ENCODE measurements around the gene TRIM8.
"Not testable (repeated sequence)": the region's sequence is repeated elsewhere in the genome, so short reads cannot be mapped to it uniquely, and the experiment has no call there.

The TRIM8 gene

GRCh38 chr10:102667411-102667810 lies 23.1 kb downstream of the TRIM8 start:
- peak in 2 of 3 donors; percentile 59 to 69 for DNase-seq
- H3K9me3 ChIP-seq (ENCODE audit: control extremely low read depth in 1 of 5, control insufficient read depth in 4 of 5, insufficient read depth in 2 of 5, low read depth in 1 of 5, low read length in 4 of 5); H3K36me3 ChIP-seq (ENCODE audit: control insufficient read depth in 4 of 4, insufficient read depth in 4 of 4, low read length in 3 of 4); H3K27ac ChIP-seq (ENCODE audit: insufficient read depth in 1 of 2, low read depth in 1 of 2, low read length in 2 of 2, poor library complexity in 1 of 2, severe bottlenecking in 2 of 2); H3K4me3 ChIP-seq (ENCODE audit: control insufficient read depth in 1 of 7, extremely low read depth in 1 of 7, insufficient read depth in 4 of 7, low read depth in 2 of 7, low read length in 6 of 7); H3K27me3 ChIP-seq (replicated peaks in 2 of 5; ENCODE audit: control insufficient read depth in 4 of 5, insufficient read depth in 5 of 5, low read length in 4 of 5); POLR2A ChIA-PET: not testable (repeated sequence)
- 60% methylated on average over 1 of the region's 4 CpGs for WGBS (ENCODE audit: insufficient coverage)
- peaks cover 0 to 26% (median 7%) of the 10 kb centered on the region in 4 experiments for H3K4me1 ChIP-seq (ENCODE audit: control extremely low read depth in 1 of 4, control insufficient read depth in 4 of 4, insufficient read depth in 4 of 4, low read length in 3 of 4)
- CTCF ChIA-PET: interaction anchor here (0.9 to 1.3 kb wide), 4 partner anchors 10 to 46 kb away, joined by 3 to 4 read pairs (median 4); no protein-coding TSS in a partner anchor

GRCh38 chr10:102668326-102669107 lies 24.2 kb downstream of the TRIM8 start:
- CTCF ChIA-PET: interaction anchor here (0.6 to 2.5 kb wide), 12 partner anchors 10 to 57 kb away, joined by 3 to 12 read pairs (median 4); partner anchors contain the start of gene TRIM8
- 90% methylated on average over 9 of the region's 10 CpGs for WGBS (ENCODE audit: insufficient coverage)
- DNase-seq: no peak
- Histone ChIP-seq H3K9me3 (ENCODE audit: control extremely low read depth in 1 of 5, control insufficient read depth in 4 of 5, insufficient read depth in 2 of 5, low read depth in 1 of 5, low read length in 4 of 5) (no peaks in the 10 kb centered on the region), H3K36me3 (ENCODE audit: control insufficient read depth in 4 of 4, insufficient read depth in 4 of 4, low read length in 3 of 4) (no peaks in the 10 kb centered on the region), H3K4me1 (ENCODE audit: control extremely low read depth in 1 of 4, control insufficient read depth in 4 of 4, insufficient read depth in 4 of 4, low read length in 3 of 4) (peaks cover 2 to 36% (median 16%) of the 10 kb centered on the region in 4 experiments), H3K27ac (ENCODE audit: insufficient read depth in 1 of 2, low read depth in 1 of 2, low read length in 2 of 2, poor library complexity in 1 of 2, severe bottlenecking in 2 of 2) (no peak overlapping the region), H3K27me3 (replicated peaks in 2 of 5; ENCODE audit: control insufficient read depth in 4 of 5, insufficient read depth in 5 of 5, low read length in 4 of 5) (no peaks in the 10 kb centered on the region), H3K4me3 (ENCODE audit: control insufficient read depth in 1 of 7, extremely low read depth in 1 of 7, insufficient read depth in 4 of 7, low read depth in 2 of 7, low read length in 6 of 7) (no peak overlapping the region)
- POLR2A ChIA-PET: no interaction called here

GRCh38 chr10:102669206-102670064 lies 25.2 kb downstream of the TRIM8 start:
- Histone ChIP-seq H3K4me3 (ENCODE audit: control insufficient read depth in 1 of 7, extremely low read depth in 1 of 7, insufficient read depth in 4 of 7, low read depth in 2 of 7, low read length in 6 of 7) (no peak overlapping the region), H3K4me1 (ENCODE audit: control extremely low read depth in 1 of 4, control insufficient read depth in 4 of 4, insufficient read depth in 4 of 4, low read length in 3 of 4) (peaks cover 5 to 45% (median 25%) of the 10 kb centered on the region in 4 experiments), H3K9me3 (ENCODE audit: control extremely low read depth in 1 of 5, control insufficient read depth in 4 of 5, insufficient read depth in 2 of 5, low read depth in 1 of 5, low read length in 4 of 5) (no peaks in the 10 kb centered on the region), H3K36me3 (ENCODE audit: control insufficient read depth in 4 of 4, insufficient read depth in 4 of 4, low read length in 3 of 4) (no peaks in the 10 kb centered on the region), H3K27ac (ENCODE audit: insufficient read depth in 1 of 2, low read depth in 1 of 2, low read length in 2 of 2, poor library complexity in 1 of 2, severe bottlenecking in 2 of 2) (no peak overlapping the region), H3K27me3 (replicated peaks in 2 of 5; ENCODE audit: control insufficient read depth in 4 of 5, insufficient read depth in 5 of 5, low read length in 4 of 5) (no peaks in the 10 kb centered on the region)
- ChIA-PET POLR2A (interaction anchor here (0.5 to 1.6 kb wide), 4 partner anchors 8 to 23 kb away, joined by 3 to 5 read pairs (median 3); no protein-coding TSS in a partner anchor), CTCF (interaction anchor here (0.6 to 2.5 kb wide), 15 partner anchors 8 to 74 kb away, joined by 3 to 13 read pairs (median 4); partner anchors contain the start of gene TRIM8)
- WGBS (ENCODE audit: insufficient coverage): 90% methylated on average over 6 of the region's 7 CpGs
- peak in 1 of 3 donors; percentile 39 for DNase-seq

- Histone ChIP-seq H3K4me3 (ENCODE audit: control insufficient read depth in 1 of 7, extremely low read depth in 1 of 7, insufficient read depth in 4 of 7, low read depth in 2 of 7, low read length in 6 of 7) (no peak overlapping the region), H3K36me3 (ENCODE audit: control insufficient read depth in 4 of 4, insufficient read depth in 4 of 4, low read length in 3 of 4) (no peaks in the 10 kb centered on the region), H3K9me3 (ENCODE audit: control extremely low read depth in 1 of 5, control insufficient read depth in 4 of 5, insufficient read depth in 2 of 5, low read depth in 1 of 5, low read length in 4 of 5) (no peaks in the 10 kb centered on the region), H3K27me3 (replicated peaks in 2 of 5; ENCODE audit: control insufficient read depth in 4 of 5, insufficient read depth in 5 of 5, low read length in 4 of 5) (no peaks in the 10 kb centered on the region), H3K4me1 (ENCODE audit: control extremely low read depth in 1 of 4, control insufficient read depth in 4 of 4, insufficient read depth in 4 of 4, low read length in 3 of 4) (peaks cover 13 to 53% (median 32%) of the 10 kb centered on the region in 4 experiments), H3K27ac (ENCODE audit: insufficient read depth in 1 of 2, low read depth in 1 of 2, low read length in 2 of 2, poor library complexity in 1 of 2, severe bottlenecking in 2 of 2) (no peak overlapping the region)
- POLR2A ChIA-PET: interaction anchor here (0.8 to 1.6 kb wide), 3 partner anchors 9 to 24 kb away, joined by 3 to 5 read pairs (median 3); no protein-coding TSS in a partner anchor
- DNase-seq: no peak
- CTCF ChIA-PET: interaction anchor here (1.0 to 2.5 kb wide), 14 partner anchors 9 to 74 kb away, joined by 3 to 13 read pairs (median 4); no protein-coding TSS in a partner anchor
- WGBS (ENCODE audit: insufficient coverage): 94% methylated on average over 9 of the region's 9 CpGs
These were observed 25.9 kb downstream of the TRIM8 start for GRCh38 chr10:102670065-102670670.

- H3K27ac ChIP-seq (ENCODE audit: insufficient read depth in 1 of 2, low read depth in 1 of 2, low read length in 2 of 2, poor library complexity in 1 of 2, severe bottlenecking in 2 of 2): no peak overlapping the region
- no peaks in the 10 kb centered on the region for H3K9me3 ChIP-seq (ENCODE audit: control extremely low read depth in 1 of 5, control insufficient read depth in 4 of 5, insufficient read depth in 2 of 5, low read depth in 1 of 5, low read length in 4 of 5)
- CTCF ChIA-PET: interaction anchor here (0.7 to 2.3 kb wide), 11 partner anchors 9 to 75 kb away, joined by 3 to 13 read pairs (median 3); no protein-coding TSS in a partner anchor
- POLR2A ChIA-PET: no interaction called here
- 95% methylated on average over 4 of the region's 6 CpGs for WGBS (ENCODE audit: insufficient coverage)
- H3K4me1 ChIP-seq (ENCODE audit: control extremely low read depth in 1 of 4, control insufficient read depth in 4 of 4, insufficient read depth in 4 of 4, low read length in 3 of 4): peaks cover 20 to 60% (median 40%) of the 10 kb centered on the region in 4 experiments
- DNase-seq: no peak
- H3K36me3 ChIP-seq (ENCODE audit: control insufficient read depth in 4 of 4, insufficient read depth in 4 of 4, low read length in 3 of 4): no peaks in the 10 kb centered on the region
- no peak overlapping the region for H3K4me3 ChIP-seq (ENCODE audit: control insufficient read depth in 1 of 7, extremely low read depth in 1 of 7, insufficient read depth in 4 of 7, low read depth in 2 of 7, low read length in 6 of 7)
- no peaks in the 10 kb centered on the region for H3K27me3 ChIP-seq (replicated peaks in 2 of 5; ENCODE audit: control insufficient read depth in 4 of 5, insufficient read depth in 5 of 5, low read length in 4 of 5)
These were observed 26.7 kb downstream of the TRIM8 start for GRCh38 chr10:102670871-102671434.

- no peaks in the 10 kb centered on the region for H3K9me3 ChIP-seq (ENCODE audit: control extremely low read depth in 1 of 5, control insufficient read depth in 4 of 5, insufficient read depth in 2 of 5, low read depth in 1 of 5, low read length in 4 of 5)
- peak overlapping the region in 1 of 2 experiments; percentile 27 for H3K27ac ChIP-seq (ENCODE audit: insufficient read depth in 1 of 2, low read depth in 1 of 2, low read length in 2 of 2, poor library complexity in 1 of 2, severe bottlenecking in 2 of 2)
- H3K36me3 ChIP-seq (ENCODE audit: control insufficient read depth in 4 of 4, insufficient read depth in 4 of 4, low read length in 3 of 4): no peaks in the 10 kb centered on the region
- DNase-seq: no peak
- ChIA-PET POLR2A (interaction anchor here (0.6 to 1.7 kb wide), 2 partner anchors 27 to 279 kb away, joined by 3 to 5 read pairs; no protein-coding TSS in a partner anchor), CTCF (interaction anchor here (0.9 to 8.8 kb wide), 5 partner anchors 9 to 78 kb away, joined by 3 to 98 read pairs (median 8); partner anchors contain the start of genes ARL3 and SFXN2)
- H3K4me3 ChIP-seq (ENCODE audit: control insufficient read depth in 1 of 7, extremely low read depth in 1 of 7, insufficient read depth in 4 of 7, low read depth in 2 of 7, low read length in 6 of 7): peak overlapping the region in 5 of 7 experiments; percentile 32 to 77 (median 58)
- 83% methylated on average over 9 of the region's 13 CpGs for WGBS (ENCODE audit: insufficient coverage)
- H3K27me3 ChIP-seq (replicated peaks in 2 of 5; ENCODE audit: control insufficient read depth in 4 of 5, insufficient read depth in 5 of 5, low read length in 4 of 5): no peaks in the 10 kb centered on the region
- peaks cover 28 to 72% (median 46%) of the 10 kb centered on the region in 4 experiments for H3K4me1 ChIP-seq (ENCODE audit: control extremely low read depth in 1 of 4, control insufficient read depth in 4 of 4, insufficient read depth in 4 of 4, low read length in 3 of 4)
These were observed 29.0 kb downstream of the TRIM8 start for GRCh38 chr10:102673236-102673818.

All from common myeloid progenitor, CD34-positive (primary cell).